SU-DHL-6 (cell line): Measurements from ENCODE around the gene CHRNE.

Source experiments
- CTCF ChIP-seq: fragments of 200-600 bp; sonication (generic); IDR thresholded peaks from one replicate; pipeline ENCODE4 v1.5.1; 2017; ENCODE audit warnings: antibody characterized with exemption, mild to moderate bottlenecking, low read length, moderate library complexity; ENCODE audit not compliant: insufficient read depth, poor library complexity, severe bottlenecking
- EZH2phosphoT487 ChIP-seq: fragments of 200-600 bp; sonication (generic), shearing (Covaris generic); conservative IDR thresholded peaks from 2 replicates; pipeline ENCODE4 v1.6.1; 2018; ENCODE audit warnings: mild to moderate bottlenecking, antibody characterized with exemption, low read length, moderate library complexity, mixed read lengths

- TF ChIP-seq CTCF (no peak), EZH2phosphoT487 (no peak)
Measured at GRCh38 chr17:4933646-4934045, 30.7 kb upstream of the CHRNE start.
